ENCODE measurements around the gene DPH1.

Gene DPH1

DNA sequence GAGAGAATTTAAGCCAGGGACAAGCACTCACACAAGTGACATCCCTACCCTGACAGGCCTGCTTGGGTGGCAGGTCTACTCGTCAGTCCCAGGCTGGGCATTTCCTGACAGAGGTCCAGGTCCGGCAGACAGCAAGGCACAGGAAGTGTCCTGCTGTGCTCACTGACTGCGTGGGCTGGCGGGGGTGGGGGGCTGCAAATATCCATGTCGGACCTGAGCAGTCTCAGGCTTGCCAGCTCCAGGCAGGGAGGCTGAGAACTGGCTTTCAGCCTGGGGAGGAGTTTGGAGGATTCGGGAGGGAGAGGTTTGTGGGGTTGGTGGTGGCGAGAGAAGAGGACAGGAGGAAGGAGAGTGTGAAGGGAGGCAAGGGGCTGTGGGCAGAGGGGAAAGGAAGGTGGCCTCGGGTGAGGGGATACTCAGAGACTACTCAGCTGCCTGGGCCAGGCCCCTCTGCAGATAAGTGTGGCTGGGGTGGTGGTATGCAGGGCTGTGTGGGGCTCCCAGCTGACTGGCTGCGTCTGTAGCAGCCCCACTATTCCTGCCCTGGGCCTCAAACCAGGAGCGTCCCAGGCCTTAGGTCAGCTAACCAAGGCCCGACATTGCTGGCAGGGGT, 32.7 kb downstream of the DPH1 start:
- DNase-seq, result no peak

GRCh38 chr17:2063261-2064146, 33.6 kb downstream of the DPH1 start:
- no peak for DNase-seq

GRCh38 chr17:2064147-2064489, 34.2 kb downstream of the DPH1 start:
- DNase-seq, result no peak

- no peak for DNase-seq
These were observed 34.6 kb downstream of the DPH1 start for GRCh38 chr17:2064520-2064971.

- no peak for DNase-seq
These were observed 35.2 kb downstream of the DPH1 start for GRCh38 chr17:2064980-2065785.

GRCh38 chr17:2065949-2066400, 36.0 kb downstream of the DPH1 start:
- DNase-seq, result no peak

DNA sequence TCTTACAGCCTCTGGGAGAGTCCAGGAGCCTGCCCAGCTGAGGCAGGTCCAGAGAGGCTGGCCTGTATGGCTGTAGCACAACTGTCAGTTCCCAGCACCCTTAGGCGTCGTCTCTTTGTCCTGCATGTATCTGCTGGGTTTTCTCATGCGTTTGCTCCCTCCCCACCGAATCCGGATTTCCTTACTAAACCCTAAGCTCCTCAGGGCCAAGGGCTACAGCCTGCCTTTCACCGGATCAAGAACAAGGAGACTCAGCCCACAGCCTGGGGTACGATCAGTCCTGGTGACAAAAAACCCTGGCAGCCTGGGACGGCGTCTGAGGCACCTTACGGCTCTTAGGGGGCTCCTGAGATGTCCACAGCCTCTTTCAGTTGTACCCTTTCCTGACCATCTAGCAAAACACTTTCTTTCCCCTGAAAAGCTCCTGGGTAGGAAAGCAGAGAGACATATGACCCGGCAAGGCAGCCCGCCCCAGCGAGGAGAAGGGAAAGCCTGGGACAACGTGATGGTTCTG, 37.2 kb downstream of the DPH1 start:
- no peak for DNase-seq

GRCh38 chr17:2067608-2068024, 37.7 kb downstream of the DPH1 start:
- no peak for DNase-seq

DNA sequence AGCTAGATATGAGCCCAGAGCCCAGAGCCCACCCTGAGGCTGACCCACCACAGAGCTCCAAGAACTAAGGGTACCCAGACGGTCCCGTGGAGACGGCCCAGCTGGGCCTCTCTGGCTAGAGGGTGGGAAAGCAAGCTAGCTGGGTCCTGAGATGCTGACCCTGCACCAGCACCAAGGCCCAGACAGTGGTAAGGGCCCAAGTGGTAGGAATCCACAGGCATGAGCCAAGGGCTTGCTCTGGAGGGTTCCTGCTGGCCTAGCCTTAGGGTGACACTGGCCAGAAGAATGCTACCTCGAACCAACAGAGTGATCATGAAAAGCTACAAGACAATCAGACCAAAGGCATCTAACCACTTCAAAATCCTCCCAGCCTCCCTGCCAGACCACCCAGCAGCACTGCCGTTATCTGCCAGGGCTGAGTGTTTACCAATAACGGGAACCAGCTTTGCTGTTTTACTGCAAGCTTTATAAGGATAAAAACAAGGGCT, 38.1 kb downstream of the DPH1 start:
- no peak for DNase-seq

- no peak for DNase-seq
These were observed 38.6 kb downstream of the DPH1 start for GRCh38 chr17:2068519-2069051.

DNA sequence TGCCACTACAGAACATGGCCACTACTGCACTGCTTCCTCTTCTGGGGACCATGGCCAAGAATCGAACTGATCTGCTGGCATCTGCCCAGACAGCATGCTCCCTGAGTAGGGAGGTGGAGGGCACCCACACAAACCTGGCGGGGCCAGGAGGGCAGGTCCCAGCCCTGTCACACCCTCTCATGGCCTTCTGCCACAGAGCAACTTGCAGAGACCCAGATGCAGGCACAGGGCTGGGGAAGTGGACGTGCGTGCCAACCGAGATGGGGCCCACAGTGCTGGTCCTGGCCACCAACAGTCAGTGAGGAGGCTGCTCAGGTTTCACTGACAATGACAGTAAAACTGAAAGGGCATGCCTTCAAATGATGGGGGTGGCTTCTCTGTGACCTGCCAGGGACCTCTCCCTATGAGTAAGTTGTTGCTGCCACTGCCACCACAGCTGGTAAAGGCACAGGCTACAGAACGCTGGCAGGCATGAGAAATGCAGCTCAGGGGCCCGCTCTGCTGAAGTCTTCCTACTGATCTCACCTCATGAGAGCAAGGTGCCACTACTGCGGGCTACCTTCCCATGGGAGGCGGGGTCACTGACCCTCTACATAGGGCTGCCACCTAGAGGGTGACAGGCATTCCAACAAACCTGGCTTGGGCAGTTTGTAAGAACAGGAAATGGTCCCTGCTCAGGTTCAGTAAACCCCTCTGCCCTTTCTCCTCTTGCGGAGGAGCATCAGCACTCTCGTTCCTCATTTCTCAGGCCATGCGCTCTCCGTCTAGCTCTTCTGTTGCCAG, 40.5 kb downstream of the DPH1 start:
- no peak for DNase-seq

- no peak for DNase-seq
These were observed 41.1 kb downstream of the DPH1 start for GRCh38 chr17:2071024-2071385.

DNA sequence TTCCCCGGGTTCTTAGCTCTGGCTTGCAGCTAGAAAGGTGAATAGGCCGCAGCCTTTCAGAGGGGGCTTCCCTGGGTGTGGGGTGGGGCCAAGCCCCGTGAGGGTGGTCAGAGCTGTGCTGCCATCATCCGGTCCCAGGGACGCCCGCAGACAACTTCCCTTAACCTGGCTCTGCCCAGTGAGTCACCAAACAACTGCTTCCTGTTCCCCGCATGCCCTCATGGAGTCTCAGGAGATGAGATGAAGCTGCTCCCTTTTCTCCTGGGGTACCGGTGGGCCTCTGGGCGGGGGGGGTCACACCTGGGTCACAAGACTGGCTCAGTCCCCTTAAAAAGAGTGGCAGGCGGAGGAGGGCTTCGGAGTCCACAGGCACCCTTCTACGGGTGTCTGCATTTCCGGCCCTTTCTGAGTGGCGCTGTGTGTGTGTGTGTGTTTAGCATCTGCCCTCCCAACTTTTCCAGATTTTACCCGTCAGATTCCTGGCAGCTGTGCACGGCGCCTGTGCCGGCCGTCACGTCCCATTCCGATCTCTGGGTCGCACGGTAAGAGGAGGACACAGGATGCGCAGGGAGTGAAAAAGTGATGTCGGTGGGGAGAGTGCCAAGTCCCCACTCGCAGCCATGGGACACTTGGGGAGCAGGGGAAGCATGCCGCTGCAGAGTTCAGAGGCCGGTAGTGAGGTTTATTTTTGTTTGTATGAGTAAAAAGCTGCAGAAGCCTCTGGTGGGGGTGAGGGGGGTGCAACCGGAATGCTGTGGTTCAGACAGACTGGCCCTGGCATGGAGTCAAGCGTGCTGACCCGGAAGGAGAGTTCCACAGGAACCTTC, 41.7 kb downstream of the DPH1 start:
- no peak for DNase-seq

- no peak for DNase-seq
These were observed 45.0 kb downstream of the DPH1 start for GRCh38 chr17:2074919-2075318.

DNA sequence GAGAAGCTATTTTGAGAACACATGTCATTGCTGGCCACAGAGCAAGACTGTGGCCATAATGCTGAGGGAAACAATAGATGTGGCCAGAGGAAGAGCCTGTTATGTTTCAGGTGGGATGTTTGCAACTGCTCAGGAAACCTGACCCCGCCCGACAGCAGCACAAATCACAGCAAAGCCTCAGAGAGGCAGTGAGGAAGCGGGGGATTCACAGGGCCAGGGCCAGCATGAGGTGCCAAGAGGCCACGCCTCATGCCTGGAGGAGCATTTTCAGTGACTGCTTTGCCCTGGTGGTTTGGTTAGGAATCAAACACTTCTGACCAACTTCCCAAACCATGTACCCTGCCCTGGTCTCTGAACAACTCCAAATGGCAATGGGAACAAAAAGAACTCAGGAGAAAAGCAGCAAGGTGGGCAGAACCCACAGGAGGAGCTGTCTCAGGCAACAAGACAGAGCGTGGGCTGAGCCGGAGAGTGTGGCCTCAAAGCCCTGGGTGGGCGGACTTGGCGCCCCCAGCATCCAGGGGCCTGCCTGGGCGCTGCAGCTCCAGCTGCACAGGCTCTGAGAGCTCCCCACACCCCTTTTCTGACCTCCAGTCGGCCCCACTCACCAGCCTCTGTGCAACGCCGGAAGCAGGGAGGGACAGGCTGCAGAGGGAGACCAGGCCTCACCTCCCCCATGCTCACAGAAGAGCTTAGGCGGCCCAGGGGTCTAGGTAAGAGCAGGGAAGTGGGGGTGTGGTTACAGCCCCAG, 45.6 kb downstream of the DPH1 start:
- no peak for DNase-seq

GRCh38 chr17:2076087-2076984, 46.4 kb downstream of the DPH1 start:
- no peak for DNase-seq

DNA sequence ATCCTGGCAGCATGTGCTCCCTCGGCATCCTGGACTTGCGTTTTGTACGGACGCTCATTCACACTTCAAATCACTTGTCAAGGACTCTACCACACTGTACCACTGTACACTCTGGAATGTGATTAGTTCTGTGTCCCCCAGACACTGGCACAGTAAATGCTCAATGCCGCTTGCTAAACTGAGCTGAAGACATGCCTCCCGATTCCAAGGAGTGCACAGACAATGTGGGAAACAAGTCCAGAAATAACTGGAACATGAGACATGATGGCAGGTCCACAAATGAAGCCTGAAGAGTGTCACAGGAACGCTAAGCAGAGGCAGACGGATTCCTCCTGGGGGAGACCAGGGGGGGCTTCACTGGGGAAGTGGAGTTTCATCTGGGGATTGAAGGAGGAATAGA, 47.1 kb downstream of the DPH1 start:
- DNase-seq, result no peak

GRCh38 chr17:2081564-2081963, 51.6 kb downstream of the DPH1 start:
- no peak for DNase-seq
